ENCODE measurements around the gene LSMEM2. TPM values are rescaled to one million over a fixed set of nuclear protein-coding genes. Genes with fewer than 3 reads are reported as not detected.

Gene LSMEM2
- total RNA-seq, 3 donors from 2014 or later = not detected

DNA sequence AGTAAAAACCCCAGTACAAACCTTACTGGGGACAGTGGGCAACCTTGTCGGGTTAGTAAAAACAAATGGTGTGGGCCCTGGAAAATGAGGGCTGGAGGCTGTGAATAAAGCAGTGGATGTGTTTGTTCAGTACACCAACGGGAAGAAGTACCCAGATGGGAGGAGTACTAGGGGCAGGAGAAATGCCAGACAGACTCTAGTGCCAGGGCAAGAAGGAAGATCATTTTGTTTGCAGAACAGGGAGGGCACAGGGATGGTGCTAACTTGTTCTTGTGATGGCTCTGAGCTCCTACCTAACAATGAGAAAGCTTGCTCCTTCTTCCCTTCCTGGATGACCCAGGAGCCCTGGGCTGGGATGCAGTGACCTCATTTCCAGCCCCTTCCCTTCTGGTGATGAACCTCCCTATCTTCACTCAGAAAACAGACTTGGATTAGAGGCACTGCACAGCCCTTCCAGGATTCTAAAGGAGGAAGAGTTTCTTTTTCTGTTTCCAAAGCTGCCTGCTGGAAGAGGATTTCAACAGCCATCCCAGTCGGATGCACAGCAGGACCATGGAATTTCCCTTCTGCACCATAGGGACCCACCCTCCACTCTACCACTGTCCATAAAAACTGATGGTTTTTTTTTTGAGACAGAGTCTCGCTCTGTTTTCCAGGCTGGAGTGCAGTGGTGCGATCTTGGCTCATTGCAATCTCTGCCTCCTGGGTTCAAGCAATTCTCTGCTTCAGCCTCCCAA is 55.6 kb downstream of the LSMEM2 start:
- Histone ChIP-seq H3K27ac (peak overlapping the region; percentile 84 to 96), H3K27me3 (no peaks in the 10 kb centered on the region), H3K36me3 (peaks cover 8% of the 10 kb centered on the region), H3K4me1 (peaks cover 9 to 19% of the 10 kb centered on the region in 2 donors), H3K4me3 (peak overlapping the region in 1 of 3 donors; percentile 45), H3K9me3 (no peaks in the 10 kb centered on the region)
- no peak for DNase-seq (ENCODE audit: low spot score in 2 of 2)
- intact Hi-C loops (cut with DNase I; ENCODE audit: low total_unique reads) = no loop called here
- TF ChIP-seq POLR2A (IDR thresholded peaks at IDR 0.05) = no peak
- TF ChIP-seq, protein P1, sequence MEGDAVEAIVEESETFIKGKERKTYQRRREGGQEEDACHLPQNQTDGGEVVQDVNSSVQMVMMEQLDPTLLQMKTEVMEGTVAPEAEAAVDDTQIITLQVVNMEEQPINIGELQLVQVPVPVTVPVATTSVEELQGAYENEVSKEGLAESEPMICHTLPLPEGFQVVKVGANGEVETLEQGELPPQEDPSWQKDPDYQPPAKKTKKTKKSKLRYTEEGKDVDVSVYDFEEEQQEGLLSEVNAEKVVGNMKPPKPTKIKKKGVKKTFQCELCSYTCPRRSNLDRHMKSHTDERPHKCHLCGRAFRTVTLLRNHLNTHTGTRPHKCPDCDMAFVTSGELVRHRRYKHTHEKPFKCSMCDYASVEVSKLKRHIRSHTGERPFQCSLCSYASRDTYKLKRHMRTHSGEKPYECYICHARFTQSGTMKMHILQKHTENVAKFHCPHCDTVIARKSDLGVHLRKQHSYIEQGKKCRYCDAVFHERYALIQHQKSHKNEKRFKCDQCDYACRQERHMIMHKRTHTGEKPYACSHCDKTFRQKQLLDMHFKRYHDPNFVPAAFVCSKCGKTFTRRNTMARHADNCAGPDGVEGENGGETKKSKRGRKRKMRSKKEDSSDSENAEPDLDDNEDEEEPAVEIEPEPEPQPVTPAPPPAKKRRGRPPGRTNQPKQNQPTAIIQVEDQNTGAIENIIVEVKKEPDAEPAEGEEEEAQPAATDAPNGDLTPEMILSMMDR (IDR thresholded peaks at IDR 0.05) = no peak
- TF ChIP-seq POLR2AphosphoS5 (IDR thresholded peaks at IDR 0.05) = no peak

DNA sequence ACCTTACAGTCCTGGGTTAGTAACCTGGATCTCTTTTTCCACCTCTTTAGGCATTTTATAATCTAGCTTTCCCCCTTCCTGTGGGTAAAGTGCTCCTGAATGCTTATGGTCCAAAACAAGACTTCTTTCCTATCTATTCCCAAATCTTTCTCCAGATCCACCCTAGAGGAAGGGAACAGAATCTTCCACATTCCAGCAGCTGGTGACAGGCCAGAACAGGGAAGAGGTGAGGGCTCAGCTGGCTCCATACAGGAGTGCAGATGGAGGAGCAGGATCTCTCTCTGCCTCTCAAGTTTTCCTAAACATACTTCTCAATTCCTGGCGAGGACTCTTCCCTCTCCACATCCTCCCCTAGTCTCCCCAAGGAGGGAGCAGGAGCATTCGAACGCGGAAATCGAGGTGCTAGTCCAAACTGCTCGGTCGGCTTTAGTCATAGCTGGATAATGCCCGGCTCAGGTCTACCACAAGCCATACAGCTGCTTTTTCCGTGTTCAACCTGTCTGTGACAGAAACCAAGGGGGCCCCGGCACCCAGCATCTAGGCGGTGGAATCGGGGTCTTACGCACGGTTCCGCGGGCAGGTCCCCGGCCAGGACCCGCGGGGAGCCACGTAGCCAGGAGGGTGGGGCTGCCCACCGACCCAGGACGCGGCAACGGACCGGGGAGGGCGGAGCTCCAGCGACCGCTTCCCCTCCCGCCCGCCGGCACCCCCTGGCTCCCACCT is 57.7 kb downstream of the LSMEM2 start:
- Histone ChIP-seq H3K4me1 (peaks cover 19 to 23% of the 10 kb centered on the region in 2 donors), H3K4me3 (peak overlapping the region; percentile 65 to 84 (median 68)), H3K36me3 (peaks cover 1% of the 10 kb centered on the region), H3K27ac (peak overlapping the region; percentile 96 to 99), H3K9me3 (no peaks in the 10 kb centered on the region), H3K27me3 (no peaks in the 10 kb centered on the region)
- intact Hi-C loops (cut with DNase I; ENCODE audit: low total_unique reads) = no loop called here
- TF ChIP-seq, protein P1 (IDR thresholded peaks at IDR 0.05) = peak in 1 of 3 donors; percentile 24
- TF ChIP-seq POLR2AphosphoS5 (IDR thresholded peaks at IDR 0.05) = peak in 1 of 3 donors; percentile 7
- TF ChIP-seq POLR2A (IDR thresholded peaks at IDR 0.05) = no peak
- no peak for DNase-seq (ENCODE audit: low spot score in 2 of 2)

DNA sequence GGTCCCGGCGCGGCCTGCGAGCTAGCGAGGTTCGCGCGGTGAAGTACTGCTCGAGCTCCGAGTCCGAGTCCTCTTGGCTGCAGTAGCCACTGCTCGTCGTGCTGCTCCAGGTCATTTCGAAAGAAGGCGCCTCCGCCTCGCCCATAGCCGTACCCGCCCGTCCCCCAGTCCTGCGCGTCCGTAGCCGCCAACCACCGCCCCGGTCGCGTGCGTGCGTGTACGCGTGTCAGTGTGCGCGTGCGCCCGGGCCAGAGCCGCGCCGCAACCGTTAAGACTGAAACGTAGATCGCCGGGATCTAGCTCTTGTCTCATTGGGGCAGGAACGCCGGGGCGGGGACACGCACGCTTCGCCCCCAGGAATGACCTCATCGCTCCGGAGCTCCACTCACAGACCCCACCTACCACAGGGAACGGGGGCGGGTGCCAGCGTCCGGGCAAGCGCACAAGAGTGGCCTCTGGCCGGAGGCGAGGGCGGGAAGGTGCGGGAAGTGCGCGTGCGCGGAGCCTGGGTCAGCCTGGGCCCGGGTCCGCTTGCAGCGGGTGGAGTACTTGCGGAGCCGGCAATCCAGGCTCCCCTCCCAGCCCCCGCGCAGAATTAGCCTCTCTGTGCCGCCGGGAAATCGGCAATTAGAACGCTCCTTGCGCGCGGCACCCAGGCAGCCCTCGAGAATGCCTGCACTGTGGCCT is 58.4 kb downstream of the LSMEM2 start:
- peak overlapping the region; percentile 65 to 84 (median 68) for H3K4me3 ChIP-seq
- peak; percentile 93 to 95 (median 94) for TF ChIP-seq POLR2AphosphoS5 (IDR thresholded peaks at IDR 0.05)
- TF ChIP-seq, protein P1 (IDR thresholded peaks at IDR 0.05) = peak in 1 of 3 donors; percentile 31
- peak; percentile 57 for TF ChIP-seq POLR2A (IDR thresholded peaks at IDR 0.05)
- H3K36me3 ChIP-seq = no peaks in the 10 kb centered on the region
- H3K27ac ChIP-seq = peak overlapping the region; percentile 96 to 99
- H3K9me3 ChIP-seq = no peaks in the 10 kb centered on the region
- intact Hi-C loops (cut with DNase I; ENCODE audit: low total_unique reads) = no loop called here
- H3K27me3 ChIP-seq = no peaks in the 10 kb centered on the region
- peak; percentile 99 to 100 for DNase-seq (ENCODE audit: low spot score in 2 of 2)
- H3K4me1 ChIP-seq = peaks cover 19 to 23% of the 10 kb centered on the region in 2 donors

Other genes with a start within 250 kb of the LSMEM2 start
- 100 to 1,000 TPM; 214 to 343 (median 296) TPM for gene RBM5, start 190.2 kb upstream of the LSMEM2 start, total RNA-seq
- gene SEMA3F, start 123.8 kb upstream of the LSMEM2 start, total RNA-seq = 10 to 100 TPM in 2 of 3 donors, 1 to 10 TPM in 1; 7.7 to 49.8 (median 26.9) TPM
- not detected for gene GNAT1, start 87.5 kb upstream of the LSMEM2 start, total RNA-seq
- 1 to 10 TPM in 1 of 3 donors, under 1 TPM in 1, not detected in 1; 0.98 to 2.5 TPM for gene SLC38A3, start 73.8 kb upstream of the LSMEM2 start, total RNA-seq
- gene GNAI2, start 42.9 kb upstream of the LSMEM2 start, total RNA-seq = 100 to 1,000 TPM in 2 of 3 donors, 10 to 100 TPM in 1; 95.3 to 232 (median 162) TPM
- gene SEMA3B, start 9.9 kb upstream of the LSMEM2 start, total RNA-seq = 10 to 100 TPM; 10.1 to 17.6 (median 11.1) TPM
- gene IFRD2, start 13.3 kb downstream of the LSMEM2 start, total RNA-seq = 10 to 100 TPM; 50.4 to 82.3 (median 72.7) TPM
- gene HYAL3, start 20.3 kb downstream of the LSMEM2 start, total RNA-seq = 1 to 10 TPM; 2.3 to 6.4 (median 2.7) TPM
- gene NAA80, start 20.3 kb downstream of the LSMEM2 start, total RNA-seq = 1 to 10 TPM; 6.0 to 8.8 (median 8.5) TPM
- 10 to 100 TPM in 1 of 3 donors, 1 to 10 TPM in 2; 3.5 to 16.1 (median 4.8) TPM for gene HYAL1, start 24.5 kb downstream of the LSMEM2 start, total RNA-seq
- 100 to 1,000 TPM in 1 of 3 donors, 10 to 100 TPM in 2; 66.0 to 215 (median 96.0) TPM for gene HYAL2, start 43.7 kb downstream of the LSMEM2 start, total RNA-seq
- gene TUSC2, start 49.1 kb downstream of the LSMEM2 start, total RNA-seq = 10 to 100 TPM; 18.1 to 25.9 (median 21.3) TPM
- gene RASSF1, start 61.7 kb downstream of the LSMEM2 start, total RNA-seq = 10 to 100 TPM; 42.7 to 63.6 (median 49.8) TPM
- 1 to 10 TPM in 2 of 3 donors, under 1 TPM in 1; 0.32 to 2.6 (median 1.9) TPM for gene ZMYND10, start 66.6 kb downstream of the LSMEM2 start, total RNA-seq
- 10 to 100 TPM; 17.4 to 31.5 (median 29.5) TPM for gene NPRL2, start 71.7 kb downstream of the LSMEM2 start, total RNA-seq
- gene CYB561D2, start 71.8 kb downstream of the LSMEM2 start, total RNA-seq = 10 to 100 TPM; 23.6 to 30.1 (median 28.8) TPM
- gene TMEM115, start 80.4 kb downstream of the LSMEM2 start, total RNA-seq = 10 to 100 TPM; 46.7 to 67.3 (median 47.9) TPM
- gene CACNA2D2, start 224.5 kb downstream of the LSMEM2 start, total RNA-seq = 1 to 10 TPM in 2 of 3 donors, under 1 TPM in 1; 0.80 to 2.0 (median 1.5) TPM